Measurements from ENCODE around the gene PPFIBP1.

DNA sequence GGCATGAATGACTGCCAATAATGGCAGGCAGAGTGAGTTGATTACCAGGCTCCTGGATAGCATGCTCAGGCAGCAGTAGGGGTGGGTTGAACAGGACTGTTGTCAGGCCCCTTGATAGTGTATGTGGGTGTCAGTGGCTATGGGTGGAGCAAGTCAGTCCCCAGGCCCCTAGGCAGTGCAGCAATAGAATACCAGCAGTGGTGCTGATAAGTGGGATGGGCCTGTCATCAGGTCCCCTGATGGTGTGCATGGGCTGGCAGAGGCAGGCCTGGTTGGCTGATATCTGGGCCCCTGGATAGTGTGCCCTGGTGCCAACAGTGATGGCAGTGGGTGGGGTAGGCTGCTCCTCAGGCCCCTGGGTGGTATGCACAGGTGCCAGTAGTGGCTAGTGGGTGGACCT, 45.1 kb upstream of the PPFIBP1 start:
- TF ChIP-seq CTCF (IDR thresholded peaks at IDR 0.05) (no peak), POLR2A (IDR thresholded peaks at IDR 0.05) (no peak), EP300 (IDR thresholded peaks at IDR 0.05) (no peak)

All from upper lobe of left lung (tissue), 4 donors.